MM.1S (cell line): ENCODE measurements around the gene ZGPAT.

Experiments used
- DNase-seq: peaks from one replicate; pipeline ENCODE4 v3.0.0-alpha.2; 2015
- H2AFZ ChIP-seq: fragments of 300-600 bp; sonication (generic); 2 replicates; pipeline ENCODE4 v1.6.0; 2016; ENCODE audit warnings: antibody characterized with exemption, low read length
- H3F3A ChIP-seq: fragments of 300-600 bp; sonication (generic); 2 replicates; pipeline ENCODE4 v1.6.1; 2016; ENCODE audit warnings: mild to moderate bottlenecking, antibody characterized with exemption, low read length, moderate library complexity, mixed read lengths; ENCODE audit not compliant: insufficient read depth
- H3K27ac ChIP-seq: fragments of 300-600 bp; sonication (generic); 2 replicates; pipeline ENCODE4 v1.5.1; 2016; ENCODE audit warnings: mild to moderate bottlenecking, low read length
- H3K27me3 ChIP-seq: fragments of 300-600 bp; sonication (generic); replicated peaks from 2 replicates; pipeline ENCODE4 v1.6.0; 2016; ENCODE audit warnings: low read length; ENCODE audit not compliant: insufficient read depth
- H3K36me3 ChIP-seq: fragments of 300-600 bp; sonication (generic); replicated peaks from 2 replicates; pipeline ENCODE4 v1.6.1; 2016; ENCODE audit warnings: mild to moderate bottlenecking, low read length, mixed read lengths; ENCODE audit not compliant: insufficient read depth
- H3K4me1 ChIP-seq: fragments of 300-600 bp; sonication (generic); 2 replicates; pipeline ENCODE4 v1.6.1; 2016; ENCODE audit warnings: low read length, mixed read lengths
- H3K4me2 ChIP-seq: fragments of 300-600 bp; sonication (generic); 2 replicates; pipeline ENCODE4 v1.6.0; 2016; ENCODE audit warnings: low read depth, low read length
- H3K4me3 ChIP-seq: fragments of 300-600 bp; sonication (generic); 2 replicates; pipeline ENCODE4 v1.5.1; 2016; ENCODE audit warnings: low read length, mixed read lengths
- H3K79me2 ChIP-seq: fragments of 300-600 bp; sonication (generic); 2 replicates; pipeline ENCODE4 v1.6.1; 2016; ENCODE audit warnings: mixed run types, low read length, mixed read lengths
- H3K9ac ChIP-seq: fragments of 300-600 bp; sonication (generic); 2 replicates; pipeline ENCODE4 v1.6.1; 2016; ENCODE audit warnings: low read length, mixed read lengths
- H3K9me2 ChIP-seq: fragments of 300-600 bp; sonication (generic); replicated peaks from 2 replicates; pipeline ENCODE4 v1.6.1; 2016; ENCODE audit warnings: mild to moderate bottlenecking, low read length, mixed read lengths; ENCODE audit not compliant: insufficient read depth
- H3K9me3 ChIP-seq: fragments of 300-600 bp; sonication (generic); replicated peaks from 2 replicates; pipeline ENCODE4 v1.6.1; 2016; ENCODE audit warnings: mild to moderate bottlenecking, low read length, mixed read lengths; ENCODE audit not compliant: insufficient read depth
- H4K20me1 ChIP-seq: fragments of 300-600 bp; sonication (generic); 2 replicates; pipeline ENCODE4 v1.6.1; 2016; ENCODE audit warnings: mild to moderate bottlenecking, low read length, moderate library complexity, mixed read lengths; ENCODE audit not compliant: insufficient read depth
- EZH2 ChIP-seq: fragments of 300-600 bp; sonication (generic); optimal IDR thresholded peaks from 2 replicates; pipeline ENCODE3; 2017; ENCODE audit warnings: low read depth, mild to moderate bottlenecking, antibody characterized with exemption, low read length, mixed read lengths
- EZH2phosphoT487 ChIP-seq: fragments of 300-600 bp; sonication (generic); IDR thresholded peaks from 2 replicates; pipeline ENCODE4 v1.6.1; 2018; ENCODE audit warnings: antibody characterized with exemption, low read length
- TF ChIP-seq, protein P1 (sequence below): fragments of 300-600 bp; sonication (generic); IDR thresholded peaks from 2 replicates; pipeline ENCODE4 v1.5.1; 2016; ENCODE audit warnings: antibody characterized with exemption, low read length, mixed read lengths

The ZGPAT gene

DNA sequence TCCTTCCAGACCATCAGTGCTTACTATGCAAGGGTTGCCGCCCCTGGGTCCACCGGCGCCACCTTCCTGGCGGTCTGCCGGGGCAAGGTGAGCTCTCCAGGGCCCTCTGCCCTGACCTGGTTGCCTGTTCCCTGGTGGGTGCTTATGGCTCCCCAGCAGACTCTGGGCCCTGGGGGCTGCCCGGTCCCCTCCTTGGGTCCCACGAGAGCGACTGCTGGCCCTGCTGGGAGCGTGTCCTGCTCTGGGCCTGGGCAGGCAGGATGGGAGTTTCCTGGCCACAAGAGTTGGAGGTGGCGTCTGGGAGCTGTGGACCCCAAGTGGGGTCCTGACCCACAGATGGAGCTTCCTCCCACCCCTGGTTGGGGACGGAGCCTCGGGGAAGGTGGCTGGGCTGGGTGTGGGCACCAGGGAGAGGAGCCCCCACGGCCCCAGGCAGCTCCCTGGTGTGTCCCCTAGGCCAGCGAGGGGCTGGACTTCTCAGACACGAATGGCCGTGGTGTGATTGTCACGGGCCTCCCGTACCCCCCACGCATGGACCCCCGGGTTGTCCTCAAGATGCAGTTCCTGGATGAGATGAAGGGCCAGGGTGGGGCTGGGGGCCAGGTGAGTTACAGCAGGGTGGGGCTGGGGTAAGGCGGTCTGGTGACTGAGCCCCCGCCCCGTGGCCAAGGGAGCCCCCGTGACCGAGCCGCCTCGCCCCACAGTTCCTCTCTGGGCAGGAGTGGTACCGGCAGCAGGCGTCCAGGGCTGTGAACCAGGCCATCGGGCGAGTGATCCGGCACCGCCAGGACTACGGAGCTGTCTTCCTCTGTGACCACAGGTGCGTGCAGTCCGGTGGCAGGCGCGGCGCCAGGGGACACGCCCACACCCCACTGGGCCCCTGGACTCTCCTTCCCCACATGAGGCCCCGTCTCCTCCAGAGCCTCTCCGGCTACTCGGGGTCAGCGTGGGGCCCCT lies 18.5 kb upstream of the ZGPAT start:
- Histone ChIP-seq H3K4me2 (no peak overlapping the region), H3K36me3 (no peaks in the 10 kb centered on the region), H3K4me1 (no peaks in the 10 kb centered on the region), H2AFZ (no peak overlapping the region), H3K79me2 (no peaks in the 10 kb centered on the region), H3K9me2 (no peaks in the 10 kb centered on the region), H3K27me3 (no peaks in the 10 kb centered on the region), H4K20me1 (no peaks in the 10 kb centered on the region), H3K9ac (no peak overlapping the region), H3K4me3 (no peak overlapping the region), H3K9me3 (no peaks in the 10 kb centered on the region), H3K27ac (no peak overlapping the region), H3F3A (no peaks in the 10 kb centered on the region)
- no peak for DNase-seq
- no peak for TF ChIP-seq EZH2phosphoT487
- TF ChIP-seq EZH2, result no peak
- TF ChIP-seq, protein P1, sequence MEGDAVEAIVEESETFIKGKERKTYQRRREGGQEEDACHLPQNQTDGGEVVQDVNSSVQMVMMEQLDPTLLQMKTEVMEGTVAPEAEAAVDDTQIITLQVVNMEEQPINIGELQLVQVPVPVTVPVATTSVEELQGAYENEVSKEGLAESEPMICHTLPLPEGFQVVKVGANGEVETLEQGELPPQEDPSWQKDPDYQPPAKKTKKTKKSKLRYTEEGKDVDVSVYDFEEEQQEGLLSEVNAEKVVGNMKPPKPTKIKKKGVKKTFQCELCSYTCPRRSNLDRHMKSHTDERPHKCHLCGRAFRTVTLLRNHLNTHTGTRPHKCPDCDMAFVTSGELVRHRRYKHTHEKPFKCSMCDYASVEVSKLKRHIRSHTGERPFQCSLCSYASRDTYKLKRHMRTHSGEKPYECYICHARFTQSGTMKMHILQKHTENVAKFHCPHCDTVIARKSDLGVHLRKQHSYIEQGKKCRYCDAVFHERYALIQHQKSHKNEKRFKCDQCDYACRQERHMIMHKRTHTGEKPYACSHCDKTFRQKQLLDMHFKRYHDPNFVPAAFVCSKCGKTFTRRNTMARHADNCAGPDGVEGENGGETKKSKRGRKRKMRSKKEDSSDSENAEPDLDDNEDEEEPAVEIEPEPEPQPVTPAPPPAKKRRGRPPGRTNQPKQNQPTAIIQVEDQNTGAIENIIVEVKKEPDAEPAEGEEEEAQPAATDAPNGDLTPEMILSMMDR, result no peak

DNA sequence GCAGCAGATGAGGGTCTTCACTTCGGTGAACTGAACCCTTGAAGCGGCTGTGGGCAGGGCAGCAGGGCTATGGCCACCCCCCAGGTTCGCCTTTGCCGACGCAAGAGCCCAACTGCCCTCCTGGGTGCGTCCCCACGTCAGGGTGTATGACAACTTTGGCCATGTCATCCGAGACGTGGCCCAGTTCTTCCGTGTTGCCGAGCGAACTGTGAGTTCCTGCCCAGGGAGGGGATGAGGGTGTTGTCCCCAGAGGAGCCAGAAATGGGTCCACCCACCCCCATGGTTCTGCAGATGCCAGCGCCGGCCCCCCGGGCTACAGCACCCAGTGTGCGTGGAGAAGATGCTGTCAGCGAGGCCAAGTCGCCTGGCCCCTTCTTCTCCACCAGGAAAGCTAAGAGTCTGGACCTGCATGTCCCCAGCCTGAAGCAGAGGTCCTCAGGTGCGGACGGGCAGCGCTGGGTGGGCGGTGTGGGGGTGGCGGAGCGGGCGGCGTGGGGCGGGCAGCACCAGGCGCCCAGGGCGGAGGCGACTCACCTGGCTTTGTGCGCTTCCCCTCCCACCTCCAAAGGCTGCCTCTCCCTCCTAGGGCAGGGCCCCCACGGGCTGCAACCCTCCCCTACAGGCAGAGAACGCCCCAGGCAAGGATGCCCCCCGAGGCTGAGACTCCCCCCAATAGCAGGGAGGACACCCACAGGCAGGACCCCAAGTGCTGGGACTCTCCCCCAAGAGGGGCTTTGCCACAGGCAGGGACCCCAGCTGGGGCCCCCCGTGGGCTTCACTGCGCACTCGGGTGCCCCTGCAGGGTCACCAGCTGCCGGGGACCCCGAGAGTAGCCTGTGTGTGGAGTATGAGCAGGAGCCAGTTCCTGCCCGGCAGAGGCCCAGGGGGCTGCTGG lies 17.6 kb upstream of the ZGPAT start:
- DNase-seq, result no peak
- H3K4me2 ChIP-seq, result no peak overlapping the region
- H3K4me1 ChIP-seq, result no peaks in the 10 kb centered on the region
- no peak overlapping the region for H3K27ac ChIP-seq
- H3K9me2 ChIP-seq, result no peaks in the 10 kb centered on the region
- H3K36me3 ChIP-seq, result no peaks in the 10 kb centered on the region
- H4K20me1 ChIP-seq, result no peaks in the 10 kb centered on the region
- H3K4me3 ChIP-seq, result no peak overlapping the region
- no peaks in the 10 kb centered on the region for H3K79me2 ChIP-seq
- no peak overlapping the region for H2AFZ ChIP-seq
- no peaks in the 10 kb centered on the region for H3F3A ChIP-seq
- TF ChIP-seq, protein P1, result no peak
- TF ChIP-seq EZH2 (no peak), EZH2phosphoT487 (no peak)
- no peak overlapping the region for H3K9ac ChIP-seq
- no peaks in the 10 kb centered on the region for H3K27me3 ChIP-seq
- H3K9me3 ChIP-seq, result no peaks in the 10 kb centered on the region

DNA sequence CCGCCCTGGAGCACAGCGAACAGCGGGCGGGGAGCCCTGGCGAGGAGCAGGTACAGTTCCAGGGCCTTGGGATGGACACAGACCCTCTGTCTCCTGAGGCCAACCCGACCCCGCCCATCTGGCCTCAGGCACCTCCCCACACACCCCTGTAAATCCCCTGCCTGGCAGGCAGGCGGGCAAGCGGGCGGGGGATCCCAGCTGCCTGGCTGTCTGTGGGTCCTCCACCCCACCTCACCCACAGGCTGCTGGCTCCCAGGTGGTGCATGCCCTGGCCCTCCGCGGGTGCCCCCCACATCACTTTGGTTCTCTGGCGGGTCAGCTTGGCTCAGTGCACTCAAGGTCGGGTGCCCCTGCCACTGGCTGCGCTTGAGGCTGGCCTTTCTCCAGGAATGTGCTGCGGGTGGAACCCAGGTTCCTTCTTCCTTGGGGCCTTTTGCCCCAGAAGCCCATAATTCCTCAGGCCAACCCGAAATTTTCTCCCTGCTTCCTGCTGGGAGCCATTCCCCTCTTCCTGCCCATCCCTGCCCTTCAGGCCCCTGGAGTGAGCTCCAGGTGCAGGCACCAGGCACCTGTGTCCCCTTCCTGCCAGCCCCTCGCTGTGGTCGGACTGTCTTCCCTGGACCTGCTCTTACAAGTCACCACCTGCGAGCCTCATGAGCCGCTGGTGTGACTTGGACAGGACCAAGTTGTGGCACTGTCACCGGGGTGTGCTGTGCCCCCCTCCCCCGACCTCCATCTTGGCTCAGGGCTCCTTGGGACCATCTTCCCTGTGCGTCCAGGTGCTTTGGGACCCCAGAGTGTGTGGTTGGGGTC lies 16.7 kb upstream of the ZGPAT start:
- H3F3A ChIP-seq, result no peaks in the 10 kb centered on the region
- H3K4me2 ChIP-seq, result no peak overlapping the region
- H3K79me2 ChIP-seq, result no peaks in the 10 kb centered on the region
- no peak overlapping the region for H3K27ac ChIP-seq
- no peak overlapping the region for H2AFZ ChIP-seq
- no peaks in the 10 kb centered on the region for H4K20me1 ChIP-seq
- H3K9ac ChIP-seq, result no peak overlapping the region
- H3K4me1 ChIP-seq, result no peaks in the 10 kb centered on the region
- TF ChIP-seq EZH2 (no peak), EZH2phosphoT487 (no peak)
- TF ChIP-seq, protein P1, result no peak
- H3K4me3 ChIP-seq, result no peak overlapping the region
- H3K9me3 ChIP-seq, result no peaks in the 10 kb centered on the region
- DNase-seq, result no peak
- H3K9me2 ChIP-seq, result no peaks in the 10 kb centered on the region
- no peaks in the 10 kb centered on the region for H3K27me3 ChIP-seq
- H3K36me3 ChIP-seq, result no peaks in the 10 kb centered on the region
